HCT116 (cell line): ENCODE measurements around the gene PLEKHA5. TPM values are rescaled to one million over a fixed set of nuclear protein-coding genes. Genes with fewer than 3 reads are reported as not detected.
"Not testable (repeated sequence)": the region's sequence is repeated elsewhere in the genome, so short reads cannot be mapped to it uniquely, and the experiment has no call there.

ENCODE experiments used
- ATAC-seq: fragments of 200-7000 bp; cut with Tn5 transposase; 2 replicates; pipeline ENCODE4 v1.9.1; 2020; ENCODE audit warnings: mild to moderate bottlenecking, moderate library complexity
- BruUV-seq: library from RNA; stranded (reverse); fragments of 400-500 nt; replicated peaks from 2 replicates; lab custom pipeline; 2021; lab: Mats Ljungman, UMichigan
- CTCF ChIA-PET: fragments of 300-600 bp; sonication (Branson Sonifier 250); formaldehyde crosslinking; loops from one replicate; lab custom pipeline; 2021; ENCODE audit warnings: antibody characterized with exemption; lab: Charles Lee
- POLR2A ChIA-PET: fragments of 300-600, 350-600 bp; sonication (Branson Sonifier 250); formaldehyde crosslinking; loops from one replicate; lab custom pipeline; 2021; ENCODE audit warnings: antibody characterized with exemption; lab: Charles Lee
- RAD21 ChIA-PET, 2 experiments: fragments of 300-600 bp; sonication (Branson Sonifier 250); formaldehyde crosslinking; loops; one replicate each; lab custom pipeline; 2023; ENCODE audit warnings: low total read pairs in 2 of 2; ENCODE audit not compliant: uncharacterized antibody in 2 of 2, unreplicated experiment in 2 of 2, low non-redundant PET in 1 of 2; lab: Charles Lee
- DNase-seq: peaks from one replicate; pipeline ENCODE4 v3.0.0-alpha.2; 2010; ENCODE audit warnings: low read depth, low spot score
- H2AFZ ChIP-seq: fragments of 200-600 bp; shearing (Covaris generic), sonication (generic); 2 replicates; pipeline ENCODE4 v1.6.1; 2017; ENCODE audit warnings: low read depth, mixed run types, mixed read lengths, antibody characterized with exemption, low read length; ENCODE audit not compliant: poor library complexity, severe bottlenecking
- H3K27ac ChIP-seq: 2 replicates; pipeline ENCODE4 v1.5.1; 2012; ENCODE audit warnings: low read depth, low read length
- H3K27me3 ChIP-seq: fragments of 200-600 bp; sonication (generic); 2 replicates; pipeline ENCODE4 v1.6.1; 2016; ENCODE audit warnings: mixed run types, low read length, mixed read lengths; ENCODE audit not compliant: insufficient read depth
- H3K36me3 ChIP-seq, 2 experiments: fragments of 200-500 bp in 1 of 2; fragments of 200-600 bp in 1 of 2; sonication (Bioruptor generic) in 1 of 2; sonication (generic) in 1 of 2; 2 replicates each; pipeline versions ENCODE4 v1.5.1 to v1.6.1; 2014 to 2016; ENCODE audit warnings: low read length in 2 of 2, inconsistent platforms in 1 of 2, mixed read lengths in 1 of 2, mixed run types in 1 of 2; ENCODE audit not compliant: insufficient read depth in 2 of 2, control insufficient read depth in 1 of 2
- H3K4me1 ChIP-seq, 2 experiments: fragments of 200-600 bp in 1 of 2; sonication (generic) in 1 of 2; 2 replicates each; pipeline versions ENCODE4 v1.5.1 to v1.6.1; 2012 to 2017; ENCODE audit warnings: low read length in 2 of 2, inconsistent platforms in 1 of 2, mild to moderate bottlenecking in 1 of 2, mixed read lengths in 1 of 2, mixed run types in 1 of 2, moderate library complexity in 1 of 2; ENCODE audit not compliant: insufficient read depth in 2 of 2, control insufficient read depth in 1 of 2
- H3K4me2 ChIP-seq: fragments of 200-600 bp; sonication (generic); 2 replicates; pipeline ENCODE4 v1.6.1; 2017; ENCODE audit warnings: mixed run types, low read length, mixed read lengths
- H3K4me3 ChIP-seq, 2 experiments: fragments of 200-600 bp in 1 of 2; sonication (generic) in 1 of 2; replicated peaks in 1 of 2; 2 replicates each; pipeline ENCODE4 v1.5.1; 2011 to 2016; ENCODE audit warnings: low read length in 2 of 2, control low read depth in 1 of 2, low read depth in 1 of 2, mild to moderate bottlenecking in 1 of 2, mixed read lengths in 1 of 2, mixed run types in 1 of 2
- H3K79me2 ChIP-seq: fragments of 200-600 bp; sonication (generic); 2 replicates; pipeline ENCODE4 v1.6.1; 2017; ENCODE audit warnings: mild to moderate bottlenecking, mixed run types, low read length, moderate library complexity, mixed read lengths; ENCODE audit not compliant: insufficient read depth
- H3K9ac ChIP-seq: fragments of 200-600 bp; sonication (generic); 2 replicates; pipeline ENCODE4 v1.6.1; 2016; ENCODE audit warnings: low read length, mixed read lengths
- H3K9me2 ChIP-seq: fragments of 200-600 bp; sonication (generic), shearing (Covaris generic); 2 replicates; pipeline ENCODE4 v1.6.1; 2017; ENCODE audit warnings: mixed run types, mild to moderate bottlenecking, moderate library complexity; ENCODE audit not compliant: insufficient read depth
- H3K9me3 ChIP-seq, 2 experiments: fragments of 200-500 bp in 1 of 2; fragments of 200-600 bp in 1 of 2; sonication (Bioruptor generic) in 1 of 2; sonication (generic) in 1 of 2; 2 replicates each; pipeline ENCODE4 v1.6.1; 2014 to 2017; ENCODE audit warnings: low read length in 2 of 2, mixed read lengths in 2 of 2, inconsistent platforms in 1 of 2, low read depth in 1 of 2, mild to moderate bottlenecking in 1 of 2, mixed run types in 1 of 2, moderate library complexity in 1 of 2; ENCODE audit not compliant: control insufficient read depth in 1 of 2, insufficient read depth in 1 of 2
- H4K20me1 ChIP-seq: fragments of 200-600 bp; sonication (generic), shearing (Covaris generic); 2 replicates; pipeline ENCODE4 v1.6.1; 2017; ENCODE audit warnings: mixed run types, mild to moderate bottlenecking, moderate library complexity; ENCODE audit not compliant: insufficient read depth
- CBX3 ChIP-seq: IDR thresholded peaks from 2 replicates; pipeline ENCODE4 v1.6.1; 2012; ENCODE audit warnings: low read depth
- ELF1 ChIP-seq: IDR thresholded peaks from 2 replicates; pipeline ENCODE4 v1.6.1; 2012; ENCODE audit warnings: low read depth, borderline replicate concordance
- EZH2 ChIP-seq: fragments of 200-600 bp; sonication (generic); IDR thresholded peaks from 2 replicates; pipeline ENCODE4 v1.6.1; 2017; ENCODE audit warnings: antibody characterized with exemption, mixed run types
- JUND ChIP-seq: IDR thresholded peaks from 2 replicates; pipeline ENCODE4 v1.6.1; 2012
- RAD21 ChIP-seq: IDR thresholded peaks from 2 replicates; pipeline ENCODE4 v1.6.1; 2012; ENCODE audit warnings: low read depth, mild to moderate bottlenecking
- REST ChIP-seq: IDR thresholded peaks from 2 replicates; pipeline ENCODE4 v1.6.1; 2012; ENCODE audit warnings: low read depth
- SP1 ChIP-seq: IDR thresholded peaks from 2 replicates; pipeline ENCODE4 v1.6.1; 2012; ENCODE audit warnings: low read depth
- SRF ChIP-seq: IDR thresholded peaks from 2 replicates; pipeline ENCODE4 v1.6.1; 2012; ENCODE audit warnings: low read depth
- TCF7L2 ChIP-seq: IDR thresholded peaks from 2 replicates; pipeline ENCODE4 v1.7.0; 2011; ENCODE audit warnings: borderline replicate concordance, inconsistent platforms; ENCODE audit not compliant: insufficient read depth, insufficient read length; ENCODE audit errors: extremely low read depth
- YY1 ChIP-seq: IDR thresholded peaks from 2 replicates; pipeline ENCODE4 v1.6.1; 2011; ENCODE audit warnings: low read length, low read depth, moderate library complexity, mild to moderate bottlenecking; ENCODE audit not compliant: insufficient replicate concordance; ENCODE audit errors: extremely low read depth
- intact Hi-C: fragments of 100-400 bp; cut with micrococcal nuclease; formaldehyde crosslinking; loops from 2 replicates; pipeline ENCODE4 v1.10.0; 2022
- total RNA-seq: library from RNA; stranded (reverse); gene quantifications from one replicate; pipeline ENCODE4 v1.2.1, GENCODE V29; 2021; ENCODE audit not compliant: unreplicated experiment
- TF ChIP-seq, protein P1 (sequence below): IDR thresholded peaks from 2 replicates; pipeline ENCODE4 v1.6.1; 2011; ENCODE audit warnings: mild to moderate bottlenecking, low read length, moderate library complexity; ENCODE audit not compliant: insufficient replicate concordance; ENCODE audit errors: extremely low read depth

Gene PLEKHA5
- total RNA-seq, 1 experiment from 2014 or later: 18.9 TPM

DNA sequence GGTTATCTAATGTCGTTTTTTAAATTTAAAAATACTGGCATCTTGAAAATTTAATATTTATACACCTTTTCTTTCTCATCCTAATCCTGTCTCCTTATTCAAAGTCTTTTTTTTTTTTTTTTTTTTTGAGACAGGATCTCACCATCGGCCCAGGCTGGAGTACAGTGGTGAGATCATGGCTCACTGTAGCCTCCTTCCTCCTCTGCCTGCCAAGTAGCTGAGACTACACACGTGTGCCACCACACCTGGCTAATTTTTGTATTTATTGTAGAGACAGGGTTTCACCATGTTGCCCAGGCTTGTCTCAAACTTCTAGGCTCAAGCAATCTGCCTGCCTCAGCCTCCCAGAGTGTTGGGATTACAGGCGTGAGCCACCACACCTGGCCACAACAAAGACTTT lies 221.3 kb downstream of the PLEKHA5 start:
- H3K9me2 ChIP-seq, H3K27me3 ChIP-seq, H3K9ac ChIP-seq, intact Hi-C loops, H3K4me3 ChIP-seq, H4K20me1 ChIP-seq, RAD21 ChIA-PET, POLR2A ChIA-PET, H3K27ac ChIP-seq, H3K79me2 ChIP-seq, H2AFZ ChIP-seq, BruUV-seq, H3K4me2 ChIP-seq, ATAC-seq, H3K9me3 ChIP-seq, DNase-seq, CTCF ChIA-PET: not testable (repeated sequence)
- Histone ChIP-seq H3K4me1 (peaks cover 0 to 12% of the 10 kb centered on the region in 2 experiments; a peak in 2 of 4 replicates), H3K36me3 (peaks cover 4 to 10% of the 10 kb centered on the region in 2 experiments; a peak in 3 of 4 replicates)

DNA sequence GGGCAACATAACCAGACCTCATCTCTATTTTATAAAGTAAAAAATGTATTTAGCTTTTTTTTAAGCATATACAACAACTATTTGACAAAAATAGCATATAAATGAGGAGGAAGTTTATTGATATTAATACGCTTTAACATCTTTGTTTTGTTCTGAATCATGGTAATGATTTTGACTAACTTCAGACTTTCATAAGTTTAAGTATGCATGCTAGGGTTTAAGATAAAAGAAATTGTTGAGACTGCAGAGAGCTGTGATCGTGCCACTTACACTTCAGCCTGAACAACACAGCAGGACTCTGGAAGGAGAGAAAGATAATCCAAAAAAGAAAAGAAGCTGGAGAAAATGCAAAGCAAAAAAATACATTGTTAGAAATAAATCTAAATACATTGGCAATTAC lies 221.8 kb downstream of the PLEKHA5 start:
- Histone ChIP-seq H3K79me2 (no peaks in the 10 kb centered on the region), H3K4me3 (no peak overlapping the region), H3K9ac (no peak overlapping the region), H4K20me1 (no peaks in the 10 kb centered on the region), H3K4me1 (peaks cover 0 to 12% of the 10 kb centered on the region in 2 experiments; a peak in 2 of 4 replicates), H3K4me2 (no peak overlapping the region), H2AFZ (no peak overlapping the region), H3K27ac (no peak overlapping the region), H3K9me2 (no peaks in the 10 kb centered on the region), H3K9me3 (no peaks in the 10 kb centered on the region), H3K27me3 (no peaks in the 10 kb centered on the region), H3K36me3 (peaks cover 4 to 10% of the 10 kb centered on the region in 2 experiments; a peak in 3 of 4 replicates)
- intact Hi-C loops: no loop called here
- no TSS peak for BruUV-seq
- RAD21 ChIA-PET: no interaction called here
- ATAC-seq (no peak), DNase-seq (no peak)
- TF ChIP-seq YY1 (no peak), SP1 (no peak), ELF1 (no peak), RAD21 (no peak), SRF (no peak), CBX3 (no peak), TCF7L2 (no peak), JUND (no peak), REST (no peak), EZH2 (no peak)
- TF ChIP-seq, protein P1, sequence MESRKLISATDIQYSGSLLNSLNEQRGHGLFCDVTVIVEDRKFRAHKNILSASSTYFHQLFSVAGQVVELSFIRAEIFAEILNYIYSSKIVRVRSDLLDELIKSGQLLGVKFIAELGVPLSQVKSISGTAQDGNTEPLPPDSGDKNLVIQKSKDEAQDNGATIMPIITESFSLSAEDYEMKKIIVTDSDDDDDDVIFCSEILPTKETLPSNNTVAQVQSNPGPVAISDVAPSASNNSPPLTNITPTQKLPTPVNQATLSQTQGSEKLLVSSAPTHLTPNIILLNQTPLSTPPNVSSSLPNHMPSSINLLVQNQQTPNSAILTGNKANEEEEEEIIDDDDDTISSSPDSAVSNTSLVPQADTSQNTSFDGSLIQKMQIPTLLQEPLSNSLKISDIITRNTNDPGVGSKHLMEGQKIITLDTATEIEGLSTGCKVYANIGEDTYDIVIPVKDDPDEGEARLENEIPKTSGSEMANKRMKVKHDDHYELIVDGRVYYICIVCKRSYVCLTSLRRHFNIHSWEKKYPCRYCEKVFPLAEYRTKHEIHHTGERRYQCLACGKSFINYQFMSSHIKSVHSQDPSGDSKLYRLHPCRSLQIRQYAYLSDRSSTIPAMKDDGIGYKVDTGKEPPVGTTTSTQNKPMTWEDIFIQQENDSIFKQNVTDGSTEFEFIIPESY: no peak
- POLR2A ChIA-PET: no interaction called here
- CTCF ChIA-PET: no interaction called here
